HEK293 (cell line): ENCODE data around the gene ITGA4.

Source experiments
- ATF2 ChIP-seq: fragments of 450-650 bp; formaldehyde crosslinking; IDR thresholded peaks from 2 replicates; pipeline ENCODE4 v1.5.1; 2016; ENCODE audit warnings: missing biosample characterization, missing genetic modification characterization, low read depth
- CTCF ChIP-seq: fragments of 450-650 bp; formaldehyde crosslinking; IDR thresholded peaks from 2 replicates; pipeline ENCODE4 v1.5.1; 2016; ENCODE audit warnings: missing biosample characterization, missing genetic modification characterization
- YY1 ChIP-seq: fragments of 450-650 bp; formaldehyde crosslinking; IDR thresholded peaks from 2 replicates; pipeline ENCODE4 v1.5.1; 2018; ENCODE audit warnings: missing biosample characterization, missing genetic modification characterization
- ZBTB10 ChIP-seq: fragments of 450-650 bp; formaldehyde crosslinking; IDR thresholded peaks from 2 replicates; pipeline ENCODE4 v1.5.1; 2016; ENCODE audit warnings: missing biosample characterization, missing genetic modification characterization
- ZNF2 ChIP-seq: fragments of 450-650 bp; formaldehyde crosslinking; IDR thresholded peaks from 2 replicates; pipeline ENCODE4 v1.5.1; 2016; ENCODE audit warnings: missing biosample characterization, missing genetic modification characterization
- ZNF211 ChIP-seq: fragments of 450-650 bp; formaldehyde crosslinking; IDR thresholded peaks from 2 replicates; pipeline ENCODE4 v1.5.1; 2016; ENCODE audit warnings: low read depth, missing biosample characterization, missing genetic modification characterization
- ZNF23 ChIP-seq: fragments of 450-650 bp; formaldehyde crosslinking; IDR thresholded peaks from 2 replicates; pipeline ENCODE4 v1.5.1; 2016; ENCODE audit warnings: missing biosample characterization, missing genetic modification characterization, borderline replicate concordance
- ZNF239 ChIP-seq: fragments of 450-650 bp; formaldehyde crosslinking; IDR thresholded peaks from 2 replicates; pipeline ENCODE4 v1.5.1; 2016; ENCODE audit warnings: missing biosample characterization, missing genetic modification characterization
- ZNF426 ChIP-seq: fragments of 450-650 bp; formaldehyde crosslinking; IDR thresholded peaks from 2 replicates; pipeline ENCODE4 v1.5.1; 2017; ENCODE audit warnings: missing biosample characterization, missing genetic modification characterization, mild to moderate bottlenecking, inconsistent platforms, moderate library complexity
- ZNF580 ChIP-seq: fragments of 450-650 bp; formaldehyde crosslinking; IDR thresholded peaks from 2 replicates; pipeline ENCODE4 v1.5.1; 2016; ENCODE audit warnings: missing biosample characterization, missing genetic modification characterization
- ZNF654 ChIP-seq: fragments of 450-650 bp; formaldehyde crosslinking; IDR thresholded peaks from 2 replicates; pipeline ENCODE4 v1.5.1; 2016; ENCODE audit warnings: low read depth, missing biosample characterization, missing genetic modification characterization

GRCh38 chr2:181471226-181471625 lies 14.0 kb downstream of the ITGA4 start:
- TF ChIP-seq ATF2 (0 out of 2 replicates have a peak, but pooled peaks have one; percentile 4), ZNF426 (tag by site-specific recombination) (no peak), CTCF (no peak), ZBTB10 (no peak), YY1 (tag by site-specific recombination) (no peak), ZNF654 (tag by site-specific recombination) (no peak), ZNF23 (tag by site-specific recombination) (no peak), ZNF239 (tag by site-specific recombination) (no peak), ZNF211 (no peak), ZNF2 (tag by site-specific recombination) (no peak), ZNF580 (tag by site-specific recombination) (no peak)
